CD4-positive, alpha-beta T cell treated with Interleukin-15 for 1 hour (primary cell): Measurements from ENCODE around the gene ARHGAP24.
"Not testable (repeated sequence)": the region's sequence is repeated elsewhere in the genome, so short reads cannot be mapped to it uniquely, and the experiment has no call there.

Experiments
- DNase-seq: peaks from one replicate; pipeline ENCODE4 v3.0.0-alpha.2; 2020

Gene ARHGAP24

GRCh38 chr4:85932500-85933290 is 457.7 kb downstream of the ARHGAP24 start:
- DNase-seq: no peak

GRCh38 chr4:85933291-85933640 is 458.3 kb downstream of the ARHGAP24 start:
- DNase-seq: no peak

- DNase-seq: no peak
Observed at GRCh38 chr4:85937507-85937906, 462.6 kb downstream of the ARHGAP24 start.

GRCh38 chr4:85938062-85938461 is 463.1 kb downstream of the ARHGAP24 start:
- no peak for DNase-seq

GRCh38 chr4:85938902-85939301 is 464.0 kb downstream of the ARHGAP24 start:
- no peak for DNase-seq

- DNase-seq: no peak
Observed at GRCh38 chr4:85939595-85939994, 464.6 kb downstream of the ARHGAP24 start.

- DNase-seq: no peak
Observed at GRCh38 chr4:85940151-85940550, 465.2 kb downstream of the ARHGAP24 start.

GRCh38 chr4:85942107-85942506 is 467.2 kb downstream of the ARHGAP24 start:
- no peak for DNase-seq

GRCh38 chr4:85946821-85947220 is 471.9 kb downstream of the ARHGAP24 start:
- DNase-seq: no peak

GRCh38 chr4:85951099-85951498 is 476.1 kb downstream of the ARHGAP24 start:
- no peak for DNase-seq

GRCh38 chr4:85952528-85952927 is 477.6 kb downstream of the ARHGAP24 start:
- DNase-seq: no peak

GRCh38 chr4:85952972-85953650 is 478.2 kb downstream of the ARHGAP24 start:
- no peak for DNase-seq

GRCh38 chr4:85953651-85954018 is 478.7 kb downstream of the ARHGAP24 start:
- no peak for DNase-seq

GRCh38 chr4:85955620-85956292 is 480.8 kb downstream of the ARHGAP24 start:
- DNase-seq: no peak

- no peak for DNase-seq
Observed at GRCh38 chr4:85956293-85956945, 481.5 kb downstream of the ARHGAP24 start.

- no peak for DNase-seq
Observed at GRCh38 chr4:85961887-85962286, 486.9 kb downstream of the ARHGAP24 start.

GRCh38 chr4:85963231-85963630 is 488.3 kb downstream of the ARHGAP24 start:
- no peak for DNase-seq

- DNase-seq: no peak
Observed at GRCh38 chr4:85964298-85964697, 489.3 kb downstream of the ARHGAP24 start.

GRCh38 chr4:85965017-85965416 is 490.1 kb downstream of the ARHGAP24 start:
- not testable (repeated sequence) for DNase-seq

GRCh38 chr4:85965529-85965928 is 490.6 kb downstream of the ARHGAP24 start:
- DNase-seq: no peak

- DNase-seq: no peak
Observed at GRCh38 chr4:85966373-85966772, 491.4 kb downstream of the ARHGAP24 start.

- DNase-seq: no peak
Observed at GRCh38 chr4:85967872-85968271, 492.9 kb downstream of the ARHGAP24 start.
